SK-N-SH (cell line): ENCODE data around the gene SERPINC1. TPM values are rescaled to one million over a fixed set of nuclear protein-coding genes. Genes with fewer than 3 reads are reported as not detected.

Experiments
- CTCF ChIA-PET: fragments of 300-600, 350-600 bp; formaldehyde crosslinking; extraction: SDS; loops from one replicate; lab custom pipeline; 2021; lab: Yijun Ruan, JAX
- POLR2A ChIA-PET: fragments of 350-600 bp; sonication (Branson Sonifier 250); formaldehyde crosslinking; extraction: SDS; loops from one replicate; lab custom pipeline; 2020; ENCODE audit warnings: antibody characterized with exemption, inconsistent platforms; lab: Yijun Ruan, JAX
- DNase-seq: peaks from one replicate; pipeline ENCODE4 v3.0.0; 2012
- H2AFZ ChIP-seq: fragments of 200-600 bp; sonication (generic); 2 replicates; pipeline ENCODE4 v1.8.1; 2016; ENCODE audit warnings: antibody characterized with exemption, mild to moderate bottlenecking, low read depth
- H3F3A ChIP-seq: fragments of 200-600 bp; sonication (generic); replicated peaks from 2 replicates; pipeline ENCODE3; 2016; ENCODE audit warnings: antibody characterized with exemption, mild to moderate bottlenecking; ENCODE audit not compliant: insufficient read depth
- H3K27ac ChIP-seq, 2 experiments: fragments of 200-500 bp in 1 of 2; fragments of 200-600 bp in 1 of 2; sonication (Bioruptor generic) in 1 of 2; sonication (generic), shearing (Covaris generic) in 1 of 2; 2 replicates each; pipeline versions ENCODE4 v1.5.1 to v1.6.1; 2014 to 2016; ENCODE audit warnings: low read depth in 2 of 2, inconsistent platforms in 1 of 2, low read length in 1 of 2, mild to moderate bottlenecking in 1 of 2, mixed read lengths in 1 of 2
- H3K27me3 ChIP-seq: fragments of 200-600 bp; sonication (generic), shearing (Covaris generic); 2 replicates; pipeline ENCODE4 v1.6.1; 2016; ENCODE audit warnings: mixed run types; ENCODE audit not compliant: insufficient read depth
- H3K36me3 ChIP-seq, 2 experiments: fragments of 200-500 bp in 1 of 2; fragments of 200-600 bp in 1 of 2; sonication (Bioruptor generic) in 1 of 2; sonication (generic) in 1 of 2; replicated peaks in 1 of 2; 2 replicates each; pipeline versions ENCODE3 to v1.5.1; 2014 to 2016; ENCODE audit warnings: low read length in 1 of 2, mild to moderate bottlenecking in 1 of 2; ENCODE audit not compliant: insufficient read depth in 2 of 2, control insufficient read depth in 1 of 2
- H3K4me1 ChIP-seq, 2 experiments: fragments of 200-500 bp in 1 of 2; fragments of 200-600 bp in 1 of 2; sonication (Bioruptor generic) in 1 of 2; sonication (generic), shearing (Covaris generic) in 1 of 2; 2 replicates each; pipeline versions ENCODE4 v1.5.1 to v1.6.1; 2014 to 2016; ENCODE audit warnings: low read depth in 1 of 2, low read length in 1 of 2, mixed run types in 1 of 2; ENCODE audit not compliant: insufficient read depth in 2 of 2, control insufficient read depth in 1 of 2
- H3K4me2 ChIP-seq: fragments of 200-600 bp; sonication (generic), shearing (Covaris generic); 2 replicates; pipeline ENCODE4 v1.6.1; 2017; ENCODE audit warnings: mixed run types
- H3K4me3 ChIP-seq, 2 experiments: fragments of 200-500 bp in 1 of 2; fragments of 200-600 bp in 1 of 2; sonication (Bioruptor generic) in 1 of 2; sonication (generic), shearing (Covaris generic) in 1 of 2; 2 replicates each; pipeline versions ENCODE4 v1.5.1 to v1.8.1; 2014 to 2016; ENCODE audit warnings: low read depth in 2 of 2, inconsistent platforms in 1 of 2, low read length in 1 of 2, mild to moderate bottlenecking in 1 of 2, mixed read lengths in 1 of 2, moderate library complexity in 1 of 2
- H3K79me2 ChIP-seq: fragments of 200-600 bp; sonication (generic); 2 replicates; pipeline ENCODE4 v1.8.1; 2017; ENCODE audit warnings: mild to moderate bottlenecking; ENCODE audit not compliant: insufficient read depth
- H3K9ac ChIP-seq: fragments of 200-600 bp; sonication (generic); 2 replicates; pipeline ENCODE4 v1.6.1; 2017; ENCODE audit warnings: mixed run types
- H3K9me2 ChIP-seq: fragments of 200-600 bp; sonication (generic); 2 replicates; pipeline ENCODE4 v1.6.1; 2017; ENCODE audit warnings: mixed run types
- H3K9me3 ChIP-seq: fragments of 200-600 bp; sonication (generic); 2 replicates; pipeline ENCODE4 v1.6.1; 2017; ENCODE audit warnings: mixed run types, mild to moderate bottlenecking, moderate library complexity
- H4K20me1 ChIP-seq: fragments of 200-600 bp; sonication (generic); 2 replicates; pipeline ENCODE4 v1.6.1; 2017; ENCODE audit warnings: mild to moderate bottlenecking, mixed run types; ENCODE audit not compliant: insufficient read depth
- EZH2phosphoT487 ChIP-seq: fragments of 200-600 bp; sonication (generic); IDR thresholded peaks from 2 replicates; pipeline ENCODE4 v1.6.1; 2017; ENCODE audit warnings: low read depth, mixed run types, mild to moderate bottlenecking, antibody characterized with exemption, moderate library complexity, borderline replicate concordance
- GABPA ChIP-seq: IDR thresholded peaks from 2 replicates; pipeline ENCODE4 v1.4.0; 2012; ENCODE audit warnings: low read depth, mild to moderate bottlenecking
- IRF3 ChIP-seq: fragments of 150-350 bp; IDR thresholded peaks from 2 replicates; pipeline ENCODE4 v1.6.1; 2016; ENCODE audit warnings: mild to moderate bottlenecking, low read depth, low read length
- NFIC ChIP-seq: IDR thresholded peaks from 2 replicates; pipeline ENCODE4 v1.4.0; 2012; ENCODE audit warnings: borderline replicate concordance
- NRF1 ChIP-seq: IDR thresholded peaks from 2 replicates; pipeline ENCODE4 v1.6.1; 2012; ENCODE audit warnings: low read depth, mild to moderate bottlenecking, low read length
- RAD21 ChIP-seq: IDR thresholded peaks from 2 replicates; pipeline ENCODE4 v1.6.1; 2012; ENCODE audit warnings: mild to moderate bottlenecking, low read length
- REST ChIP-seq: IDR thresholded peaks from 2 replicates; pipeline ENCODE4 v1.6.1; 2012; ENCODE audit warnings: mild to moderate bottlenecking, low read depth, low read length, moderate library complexity
- USF1 ChIP-seq: IDR thresholded peaks from 2 replicates; pipeline ENCODE4 v1.4.0; 2012; ENCODE audit warnings: low read depth, borderline replicate concordance
- YY1 ChIP-seq: IDR thresholded peaks from 2 replicates; pipeline ENCODE4 v1.4.0; 2012; ENCODE audit warnings: low read depth, mild to moderate bottlenecking
- WGBS: methylation state at CpG from one replicate; pipeline ENCODE4 v1.1.6; 2017; ENCODE audit warnings: low lambda C conversion rate; 5-methylcytosine and 5-hydroxymethylcytosine counted together
- polyA plus RNA-seq, 3 experiments: library from polyadenylated mRNA; depleted of rRNA; stranded (reverse); fragments of >200 nt; gene quantifications; 2 replicates each; pipeline ENCODE4 v1.2.3, GENCODE V29; 2012

The SERPINC1 gene
- polyA plus RNA-seq, 1 of the 3 experiments (the other 2 are of a cell fraction) = 0.08 TPM

GRCh38 chr1:173948594-173948993, 31.5 kb upstream of the SERPINC1 start (continued):
- TF ChIP-seq NFIC (no peak), IRF3 (no peak), NRF1 (no peak)

- Histone ChIP-seq H2AFZ (no peak overlapping the region), H3K27ac (no peak overlapping the region), H3K9ac (no peak overlapping the region), H3K4me1 (no peaks in the 10 kb centered on the region), H3F3A (peaks cover 2% of the 10 kb centered on the region), H3K9me3 (no peaks in the 10 kb centered on the region), H3K4me3 (no peak overlapping the region), H3K9me2 (no peaks in the 10 kb centered on the region)
- POLR2A ChIA-PET = no interaction called here
- DNase-seq = no peak
- CTCF ChIA-PET = interaction anchor here (0.7 kb wide), 1 partner anchor 93 kb away, joined by 3 read pairs; no protein-coding TSS in a partner anchor
- TF ChIP-seq USF1 = no peak
- TF ChIP-seq, all 33 proteins: peak for 0
- Histone ChIP-seq H3K27me3 (no peaks in the 10 kb centered on the region), H3K79me2 (no peaks in the 10 kb centered on the region), H4K20me1 (no peaks in the 10 kb centered on the region), H3K4me2 (no peak overlapping the region), H3K36me3 (peaks cover 40 to 78% of the 10 kb centered on the region in 2 experiments)
- 95% methylated on average over 4 of the region's 4 CpGs for WGBS
These were observed 29.3 kb upstream of the SERPINC1 start for GRCh38 chr1:173946380-173946921.

- DNase-seq = no peak
- Histone ChIP-seq H3K4me3 (no peak overlapping the region), H2AFZ (no peak overlapping the region), H4K20me1 (no peaks in the 10 kb centered on the region), H3K9ac (no peak overlapping the region), H3K9me3 (no peaks in the 10 kb centered on the region), H3K27me3 (no peaks in the 10 kb centered on the region), H3K4me1 (no peaks in the 10 kb centered on the region), H3K4me2 (no peak overlapping the region), H3K36me3 (peaks cover 80 to 81% of the 10 kb centered on the region in 2 experiments), H3K27ac (no peak overlapping the region), H3F3A (peaks cover 14% of the 10 kb centered on the region), H3K79me2 (no peaks in the 10 kb centered on the region), H3K9me2 (no peaks in the 10 kb centered on the region)
- WGBS = 89% methylated on average over 2 of the region's 2 CpGs
- TF ChIP-seq YY1 (no peak), RAD21 (no peak), REST (no peak), IRF3 (no peak), EZH2phosphoT487 (no peak), GABPA (no peak)
- ChIA-PET POLR2A (no interaction called here), CTCF (no interaction called here)
These were observed 19.9 kb upstream of the SERPINC1 start for GRCh38 chr1:173937062-173937461.
